Lower leg skin (tissue), 4 donors: ENCODE results near the gene OCA2. TPM values are rescaled to one million over a fixed set of nuclear protein-coding genes. Genes with fewer than 3 reads are reported as not detected.
"Not testable (repeated sequence)": the region's sequence is repeated elsewhere in the genome, so short reads cannot be mapped to it uniquely, and the experiment has no call there.

Source experiments
- DNase-seq, 2 donors: peaks; one replicate each; pipeline ENCODE4 v3.0.0-alpha.2; 2019; ENCODE audit warnings: low spot score in 2 of 2
- H3K4me3 ChIP-seq: fragments of 200-600 bp; sonication (generic); 2 replicates; pipeline ENCODE4 v1.5.1; 2017; ENCODE audit warnings: mild to moderate bottlenecking, low read depth; ENCODE audit not compliant: poor library complexity, severe bottlenecking
- CTCF ChIP-seq, 3 donors: fragments of 450-650 bp; IDR thresholded peaks; one replicate each; pipeline ENCODE4 v1.5.1; 2016; ENCODE audit warnings: antibody characterized with exemption in 3 of 3, mild to moderate bottlenecking in 3 of 3, moderate library complexity in 2 of 3
- POLR2A ChIP-seq, 2 donors: fragments of 450-650 bp; IDR thresholded peaks; one replicate each; pipeline ENCODE4 v1.6.1; 2016 to 2017; ENCODE audit warnings: antibody characterized with exemption in 2 of 2, mild to moderate bottlenecking in 1 of 2, moderate library complexity in 1 of 2
- WGBS, 2 donors: methylation state at CpG; one replicate each; pipeline ENCODE4 v1.1.5; 2018; 5-methylcytosine and 5-hydroxymethylcytosine counted together
- intact Hi-C: fragments of 100-400 bp; cut with DNase I; formaldehyde crosslinking; loops from one replicate; pipeline ENCODE4 v1.15.0; 2023; ENCODE audit warnings: low total_unique reads
- total RNA-seq, 4 donors: library from RNA; depleted of rRNA; stranded (reverse); fragments of >200 nt; gene quantifications; one replicate each; pipeline ENCODE4 v1.1.0, GENCODE V29; 2016

The OCA2 gene
- total RNA-seq, 4 donors from 2014 or later: 12.0 to 15.8 (median 13.9) TPM

DNA sequence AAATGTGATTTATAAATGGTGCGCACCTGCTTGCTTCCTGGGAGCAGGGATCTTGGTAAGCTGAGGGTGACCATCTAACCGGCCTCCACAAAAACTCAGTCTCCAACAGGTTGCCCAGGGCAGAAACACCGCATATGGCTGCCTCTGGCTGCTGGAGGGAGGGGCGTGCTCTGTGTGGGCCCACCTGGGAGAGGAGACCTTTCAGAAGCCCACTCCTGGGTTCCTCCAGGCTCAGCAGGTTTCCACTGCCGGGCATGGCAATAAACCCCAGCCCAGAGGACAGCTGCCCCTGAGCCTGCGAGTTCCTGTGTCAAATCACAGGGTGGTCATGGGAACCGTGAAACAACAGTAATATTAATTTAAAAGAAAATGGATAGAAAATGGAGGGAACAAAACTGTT, 85.6 kb downstream of the OCA2 start:
- DNase-seq: no peak
- WGBS, 2 donors: 86 to 89% methylated on average over 7 of the region's 7 CpGs
- no peak overlapping the region for H3K4me3 ChIP-seq
- TF ChIP-seq POLR2A (IDR thresholded peaks at IDR 0.05) (no peak), CTCF (IDR thresholded peaks at IDR 0.05) (no peak)
- intact Hi-C loops: no loop called here

GRCh38 chr15:28012231-28012630, 86.9 kb downstream of the OCA2 start:
- intact Hi-C loops: no loop called here
- WGBS, 2 donors: 88 to 90% methylated on average over 4 of the region's 4 CpGs
- no peak overlapping the region for H3K4me3 ChIP-seq
- DNase-seq: no peak
- no peak for TF ChIP-seq POLR2A (IDR thresholded peaks at IDR 0.05)
- no peak for TF ChIP-seq CTCF (IDR thresholded peaks at IDR 0.05)

DNA sequence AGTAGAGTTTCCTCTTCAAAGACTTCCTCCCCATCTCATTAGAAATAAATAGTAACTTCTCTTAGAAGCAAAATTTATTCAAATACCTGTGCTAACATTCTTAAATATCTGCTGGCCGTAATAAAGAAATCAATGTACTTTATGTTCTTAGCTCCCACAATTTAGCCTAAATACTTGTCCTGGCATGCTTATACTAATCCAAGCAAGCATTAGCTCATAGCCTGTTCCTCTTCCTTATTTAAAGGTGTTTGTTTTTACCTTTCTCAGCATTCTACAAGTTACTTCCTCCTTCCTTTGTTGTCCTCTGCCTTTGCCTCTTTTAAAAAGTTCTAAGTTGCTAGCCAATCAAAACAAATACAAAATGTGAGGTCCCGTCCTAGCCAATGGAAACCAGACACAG, 90.9 kb downstream of the OCA2 start:
- DNase-seq, H3K4me3 ChIP-seq, intact Hi-C loops: not testable (repeated sequence)
- 66 to 67% methylated on average over 2 of the region's 2 CpGs for WGBS, 2 donors

DNA sequence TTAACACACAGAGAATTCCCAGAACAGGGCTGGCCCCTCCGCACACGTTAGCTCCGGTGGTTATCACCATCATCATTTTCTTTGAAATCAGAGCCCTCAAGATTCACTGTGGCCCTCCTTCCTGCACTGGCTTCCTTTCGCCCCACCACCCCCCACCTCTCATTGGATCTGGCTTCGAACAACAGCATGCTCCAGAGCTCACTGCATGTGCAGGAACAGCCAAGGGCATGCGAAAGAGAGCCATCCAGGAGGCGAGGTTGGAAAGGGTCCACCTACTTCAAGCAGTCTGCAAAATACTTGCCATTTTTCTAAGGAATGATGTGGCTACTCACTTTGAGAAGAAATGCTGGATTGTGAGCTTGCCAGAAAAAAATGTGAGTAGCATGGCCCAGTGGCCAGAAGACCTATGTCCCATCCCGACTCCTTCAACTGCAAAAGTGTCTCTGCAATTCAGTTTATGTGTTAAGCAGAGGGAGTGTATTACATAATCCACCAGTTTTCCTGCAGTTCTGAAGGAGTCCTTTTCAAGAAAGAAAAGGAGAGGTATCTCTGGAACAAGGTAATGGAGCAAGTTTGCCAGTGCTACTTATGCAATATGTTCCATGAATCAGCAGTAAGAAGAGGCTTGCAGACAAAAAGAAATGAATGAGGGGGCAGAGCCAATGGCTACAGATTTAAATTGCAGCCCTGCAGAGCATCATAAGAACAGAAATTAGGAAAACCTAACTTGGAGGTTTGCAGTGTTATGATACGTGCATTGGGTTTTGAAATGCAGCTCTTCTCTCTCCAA, 92.8 kb downstream of the OCA2 start:
- WGBS, 2 donors: 83 to 85% methylated on average over 9 of the region's 9 CpGs
- intact Hi-C loops: no loop called here
- TF ChIP-seq POLR2A (IDR thresholded peaks at IDR 0.05): no peak
- TF ChIP-seq CTCF (IDR thresholded peaks at IDR 0.05): no peak
- peak in 1 of 2 donors; percentile 2 for DNase-seq
- no peak overlapping the region for H3K4me3 ChIP-seq

DNA sequence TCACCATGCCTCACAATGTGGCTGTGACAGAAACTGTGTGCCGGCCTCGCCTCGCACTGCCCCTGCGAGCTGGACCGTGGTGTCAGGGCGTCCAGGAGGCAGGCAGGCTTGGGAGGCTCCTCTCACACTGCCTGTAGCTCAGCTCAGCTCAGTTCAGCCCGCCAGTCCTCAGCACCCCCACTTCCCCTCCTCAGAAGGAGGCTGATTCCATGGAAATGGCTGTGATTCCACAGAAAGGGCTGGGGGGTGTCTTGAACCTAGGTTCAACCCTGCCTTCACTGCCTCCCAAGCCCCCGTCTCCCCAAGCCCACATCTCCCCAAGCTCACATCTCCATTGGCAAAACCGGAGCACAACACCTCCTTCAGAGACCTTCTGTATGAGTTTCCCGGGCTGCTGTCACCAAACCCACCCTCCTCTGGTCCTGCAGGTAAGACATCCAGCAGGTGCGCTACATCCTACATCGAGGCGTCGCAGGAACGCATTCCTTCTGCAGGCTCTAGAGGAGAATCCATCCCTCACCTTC, 94.0 kb downstream of the OCA2 start:
- H3K4me3 ChIP-seq: no peak overlapping the region
- 95 to 96% methylated on average over 15 of the region's 15 CpGs for WGBS, 2 donors
- TF ChIP-seq CTCF (IDR thresholded peaks at IDR 0.05): no peak
- TF ChIP-seq POLR2A (IDR thresholded peaks at IDR 0.05): no peak
- intact Hi-C loops: no loop called here
- peak; percentile 3 to 74 for DNase-seq

GRCh38 chr15:28004143-28005003, 94.7 kb downstream of the OCA2 start:
- DNase-seq: peak; percentile 3 to 75

More at GRCh38 chr15:28004143-28005003, 94.7 kb downstream of the OCA2 start:
- H3K4me3 ChIP-seq: no peak overlapping the region
- 83 to 88% methylated on average over 24 of the region's 24 CpGs for WGBS, 2 donors
- intact Hi-C loops: no loop called here
- TF ChIP-seq CTCF (IDR thresholded peaks at IDR 0.05): no peak
- TF ChIP-seq POLR2A (IDR thresholded peaks at IDR 0.05): no peak
